Thyroid gland (tissue), 4 donors: ENCODE results near the gene DTHD1. TPM values are rescaled to one million over a fixed set of nuclear protein-coding genes. Genes with fewer than 3 reads are reported as not detected.

ENCODE experiments used
- DNase-seq, 2 donors: peaks; one replicate each; pipeline ENCODE4 v3.0.0-alpha.2; 2019
- H3K27ac ChIP-seq, 3 donors: fragments of 200-600 bp; sonication (generic); 1 replicate in 2 of 3; 2 replicates in 1 of 3; pipeline ENCODE4 v1.5.1; 2016 to 2019; ENCODE audit warnings: mild to moderate bottlenecking in 1 of 3, moderate library complexity in 1 of 3
- H3K27me3 ChIP-seq: fragments of 200-600 bp; sonication (generic); one replicate; pipeline ENCODE4 v1.5.1; 2019
- H3K36me3 ChIP-seq, 2 donors: fragments of 200-600 bp; sonication (generic); one replicate each; pipeline ENCODE4 v1.5.1; 2016 to 2019
- H3K4me1 ChIP-seq, 2 donors: fragments of 200-600 bp; sonication (generic); one replicate each; pipeline ENCODE4 v1.5.1; 2017 to 2019
- H3K4me3 ChIP-seq, 3 donors: fragments of 200-600 bp; sonication (generic); replicated peaks in 1 of 3; 1 replicate in 2 of 3; 2 replicates in 1 of 3; pipeline ENCODE4 v1.5.1; 2016; ENCODE audit warnings: mild to moderate bottlenecking in 1 of 3
- H3K9me3 ChIP-seq: fragments of 200-600 bp; sonication (generic); one replicate; pipeline ENCODE4 v1.5.1; 2017
- CTCF ChIP-seq, 6 experiments: fragments of 200-600 bp in 3 of 6; fragments of 450-650 bp in 3 of 6; sonication (generic) in 3 of 6; IDR thresholded peaks; one replicate each; pipeline ENCODE4 v1.5.1; 2016 to 2019; ENCODE audit warnings: antibody characterized with exemption in 6 of 6, mild to moderate bottlenecking in 2 of 6, inconsistent platforms in 1 of 6, moderate library complexity in 1 of 6
- POLR2A ChIP-seq, 2 donors: fragments of 450-650 bp; IDR thresholded peaks; one replicate each; pipeline ENCODE4 v1.6.1; 2017; ENCODE audit warnings: antibody characterized with exemption in 2 of 2, mild to moderate bottlenecking in 2 of 2, moderate library complexity in 1 of 2
- whole genome bisulfite sequencing, 2 donors: methylation state at CpG; one replicate each; pipeline ENCODE4 v1.1.5; 2017; 5-methylcytosine and 5-hydroxymethylcytosine counted together
- intact Hi-C: fragments of 100-400 bp; cut with DNase I; formaldehyde crosslinking; loops from one replicate; pipeline ENCODE4 v1.15.1; 2023
- total RNA-seq, 4 donors: library from RNA; depleted of rRNA; stranded (reverse); fragments of >200 nt; gene quantifications; one replicate each; pipeline ENCODE4 v1.2.3, GENCODE V29; 2016

Gene DTHD1
- total RNA-seq, 4 donors from 2014 or later: 0.27 to 0.71 (median 0.52) TPM

- Histone ChIP-seq H3K9me3 (no peaks in the 10 kb centered on the region), H3K4me1 (peaks cover 13 to 18% of the 10 kb centered on the region in 2 donors), H3K4me3 (no peak overlapping the region), H3K27ac (no peak overlapping the region), H3K36me3 (no peaks in the 10 kb centered on the region), H3K27me3 (no peaks in the 10 kb centered on the region)
- no peak for DNase-seq
- intact Hi-C loops: no loop called here
- TF ChIP-seq POLR2A (IDR thresholded peaks at IDR 0.05) (no peak), CTCF (IDR thresholded peaks at IDR 0.05) (no peak)
These were observed 1.2 kb downstream of the DTHD1 start for GRCh38 chr4:36282503-36283030.

DNA sequence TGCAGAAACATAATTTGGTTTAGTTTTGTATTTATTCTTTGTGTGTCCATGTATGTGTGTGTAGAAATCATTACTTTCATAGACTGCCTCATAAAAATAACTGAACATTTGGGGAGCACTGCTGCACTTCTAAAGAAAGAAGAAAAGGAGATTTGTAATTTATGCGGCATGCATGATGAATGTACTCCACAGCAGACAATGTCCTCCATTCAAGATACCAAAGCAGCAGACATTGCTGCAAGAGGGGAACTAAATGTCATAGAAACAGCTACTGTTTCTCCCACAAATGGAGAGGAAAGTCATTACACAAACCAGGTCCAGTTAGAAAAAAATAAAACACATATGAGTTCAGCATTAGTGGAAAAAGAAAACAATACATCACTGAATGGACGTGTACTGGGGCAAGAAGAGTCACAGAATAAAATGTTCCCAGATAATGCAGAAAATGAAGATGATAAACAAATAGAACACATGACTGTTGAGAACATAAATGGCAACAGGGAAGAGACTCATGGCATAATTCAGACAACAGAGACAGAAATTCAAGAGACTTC, 2.6 kb downstream of the DTHD1 start:
- intact Hi-C loops: no loop called here
- TF ChIP-seq CTCF (IDR thresholded peaks at IDR 0.05) (no peak), POLR2A (IDR thresholded peaks at IDR 0.05) (no peak)
- no peak overlapping the region for H3K27ac ChIP-seq
- no peak for DNase-seq
- 78 to 81% methylated on average over 2 of the region's 2 CpGs for WGBS, 2 donors
- no peak overlapping the region for H3K4me3 ChIP-seq
- peaks cover 13 to 28% of the 10 kb centered on the region in 2 donors for H3K4me1 ChIP-seq
- H3K9me3 ChIP-seq: no peaks in the 10 kb centered on the region
- no peaks in the 10 kb centered on the region for H3K27me3 ChIP-seq
- H3K36me3 ChIP-seq: no peaks in the 10 kb centered on the region

DNA sequence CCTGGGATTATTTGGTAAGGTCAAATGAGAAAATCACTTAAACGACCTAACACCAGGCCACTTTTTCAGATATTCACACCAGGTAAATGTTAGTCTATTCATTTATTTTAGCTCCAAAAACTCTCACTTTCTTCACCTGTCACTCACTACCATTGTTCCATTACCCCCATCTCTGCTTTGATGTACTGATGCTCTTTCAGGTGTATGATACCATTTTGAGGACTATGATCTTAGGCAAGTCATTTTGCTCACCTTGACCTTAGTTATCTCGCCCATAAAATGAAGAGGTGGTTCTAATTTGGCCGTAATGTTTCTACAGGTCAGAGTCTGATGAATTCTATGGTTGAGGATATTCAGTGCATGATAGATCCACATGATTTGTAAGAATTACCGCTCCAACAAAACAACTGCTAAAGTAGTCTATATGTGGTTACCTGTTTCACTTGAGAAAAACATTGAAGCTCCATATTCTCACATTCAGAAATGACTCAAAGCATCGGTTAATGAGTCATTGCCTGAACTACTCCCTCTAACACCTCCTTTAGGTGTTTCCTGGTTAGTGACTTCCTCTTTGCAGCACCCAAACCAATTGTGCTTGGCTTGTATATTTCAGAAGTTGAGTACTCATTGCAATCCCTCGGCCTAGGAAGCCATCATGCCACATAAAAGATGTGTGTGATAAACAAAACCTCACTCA, 4.5 kb downstream of the DTHD1 start:
- Histone ChIP-seq H3K27ac (no peak overlapping the region), H3K36me3 (no peaks in the 10 kb centered on the region), H3K4me1 (peaks cover 3 to 19% of the 10 kb centered on the region in 2 donors), H3K27me3 (no peaks in the 10 kb centered on the region), H3K9me3 (no peaks in the 10 kb centered on the region), H3K4me3 (no peak overlapping the region)
- WGBS, 2 donors: 84 to 92% methylated on average over 6 of the region's 6 CpGs
- intact Hi-C loops: no loop called here
- DNase-seq: no peak
- no peak for TF ChIP-seq POLR2A (IDR thresholded peaks at IDR 0.05)
- TF ChIP-seq CTCF (IDR thresholded peaks at IDR 0.05): no peak

DNA sequence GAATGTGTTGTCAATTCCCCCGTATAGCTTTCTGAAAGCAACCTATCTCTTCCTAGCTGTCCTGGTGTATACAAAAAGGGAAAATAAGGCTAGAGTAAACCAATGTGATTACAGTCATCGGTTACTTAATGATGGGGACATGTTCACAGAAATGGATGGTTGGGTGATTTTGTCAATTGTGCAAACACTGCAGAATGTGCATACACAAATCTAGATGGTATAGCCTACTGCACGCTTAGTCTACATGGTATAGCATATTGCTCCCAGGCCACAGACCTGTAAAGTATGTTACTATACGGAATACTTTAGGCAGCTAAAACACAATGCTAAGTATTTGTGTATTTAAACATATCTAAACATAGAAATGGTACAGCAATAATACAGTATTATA, 5.1 kb downstream of the DTHD1 start:
- TF ChIP-seq CTCF (IDR thresholded peaks at IDR 0.05): no peak

GRCh38 chr4:36288731-36289426, 7.5 kb downstream of the DTHD1 start:
- DNase-seq: no peak
- no peaks in the 10 kb centered on the region for H3K9me3 ChIP-seq
- no peaks in the 10 kb centered on the region for H3K36me3 ChIP-seq
- H3K4me3 ChIP-seq: no peak overlapping the region
- no peaks in the 10 kb centered on the region for H3K27me3 ChIP-seq
- WGBS, 2 donors: 69 to 78% methylated on average over 2 of the region's 2 CpGs
- intact Hi-C loops: no loop called here
- TF ChIP-seq POLR2A (IDR thresholded peaks at IDR 0.05): no peak
- no peak overlapping the region for H3K27ac ChIP-seq
- H3K4me1 ChIP-seq: peaks cover 13 to 22% of the 10 kb centered on the region in 2 donors

More for the DNA sequence above, 5.1 kb downstream of the DTHD1 start:
- no peak for DNase-seq
- Histone ChIP-seq H3K9me3 (no peaks in the 10 kb centered on the region), H3K4me3 (no peak overlapping the region), H3K27me3 (no peaks in the 10 kb centered on the region), H3K4me1 (peaks cover 4 to 16% of the 10 kb centered on the region in 2 donors), H3K36me3 (no peaks in the 10 kb centered on the region), H3K27ac (no peak overlapping the region)
- WGBS, 2 donors: 89 to 96% methylated on average over 4 of the region's 4 CpGs
- intact Hi-C loops: no loop called here
